ENCODE measurements around the gene DMKN.

DMKN gene

GRCh38 chr19:35460608-35461007, 52.8 kb downstream of the DMKN start:
- no peak for DNase-seq

DNA sequence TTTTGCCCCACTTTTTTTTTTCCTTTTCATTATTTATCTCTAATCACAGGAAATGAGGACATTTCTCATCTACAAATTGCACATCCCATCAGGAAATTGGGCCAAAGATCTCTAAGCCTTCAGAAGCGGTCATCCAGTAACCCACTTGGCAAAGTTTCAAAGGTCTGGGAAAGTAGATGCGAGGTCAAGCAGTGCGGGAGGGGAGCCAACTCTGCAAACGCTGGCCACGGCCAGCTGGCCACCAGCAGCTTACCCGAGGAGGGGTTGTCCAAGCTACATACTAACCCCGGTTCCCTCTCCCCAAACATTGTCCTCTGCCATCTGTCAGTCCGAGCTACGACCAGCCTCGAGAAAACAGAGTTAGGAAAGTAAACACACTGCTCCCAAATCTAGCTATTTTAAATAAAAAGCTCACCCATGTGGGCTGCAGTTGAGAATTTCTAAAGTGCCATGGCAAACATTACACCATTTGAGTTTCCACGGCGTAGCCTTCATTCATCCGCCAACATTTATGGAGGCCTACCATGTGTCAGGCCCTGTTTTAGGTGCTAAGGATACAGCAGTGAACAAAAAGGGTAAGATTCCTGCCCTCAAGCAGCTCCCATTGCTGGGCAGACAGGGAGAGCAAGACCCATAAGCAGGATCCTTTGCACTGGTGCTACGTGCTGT, 53.9 kb downstream of the DMKN start:
- no peak for DNase-seq

DNA sequence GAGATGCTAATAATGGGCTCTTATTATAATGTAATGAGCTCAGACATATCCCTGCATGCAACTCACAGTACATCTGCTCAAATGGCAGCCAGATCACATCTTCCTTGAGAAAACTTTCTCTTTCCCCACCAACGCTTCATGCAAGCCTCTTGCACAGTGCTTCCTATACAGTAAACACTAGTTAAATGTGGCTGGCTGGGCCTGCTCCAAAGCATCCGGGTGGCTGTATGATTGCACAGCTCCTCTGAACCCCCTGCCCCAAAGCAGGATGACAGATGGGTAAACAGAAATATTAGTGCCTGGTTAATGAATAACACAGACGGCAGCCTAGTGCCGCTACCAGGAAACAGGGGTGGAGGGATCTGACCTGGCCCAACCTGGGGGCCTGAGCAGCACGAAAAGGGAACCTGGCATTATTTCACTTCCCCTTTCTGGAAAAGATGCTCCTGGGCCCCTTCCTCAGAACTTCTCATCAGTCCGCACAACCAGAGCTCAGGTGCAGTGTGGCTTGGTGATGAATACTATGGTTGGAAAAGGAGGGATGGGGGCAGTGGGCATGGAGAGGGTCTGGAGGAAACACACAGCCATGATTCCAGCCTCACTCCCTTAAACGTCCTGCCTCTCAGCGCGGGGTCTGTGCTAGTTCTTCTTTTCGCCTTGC, 54.6 kb downstream of the DMKN start:
- DNase-seq, result no peak

DNA sequence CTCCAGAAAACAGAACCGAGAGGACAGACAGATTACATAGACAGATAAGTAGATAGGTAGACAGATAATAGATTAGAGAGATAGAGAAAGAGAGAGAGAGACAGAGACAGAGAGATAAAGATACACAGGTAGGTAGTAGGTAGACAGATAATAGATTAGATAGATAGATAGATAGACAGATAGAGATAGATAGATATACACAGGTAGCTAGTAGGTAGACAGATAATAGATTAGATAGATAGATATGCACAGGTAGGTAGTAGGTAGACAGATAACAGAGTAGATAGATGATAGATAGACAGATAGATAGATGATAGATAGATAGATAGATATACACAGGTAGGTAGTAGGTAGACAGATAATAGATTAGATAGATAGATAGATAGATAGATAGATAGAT, 55.3 kb downstream of the DMKN start:
- DNase-seq, result no peak

DNA sequence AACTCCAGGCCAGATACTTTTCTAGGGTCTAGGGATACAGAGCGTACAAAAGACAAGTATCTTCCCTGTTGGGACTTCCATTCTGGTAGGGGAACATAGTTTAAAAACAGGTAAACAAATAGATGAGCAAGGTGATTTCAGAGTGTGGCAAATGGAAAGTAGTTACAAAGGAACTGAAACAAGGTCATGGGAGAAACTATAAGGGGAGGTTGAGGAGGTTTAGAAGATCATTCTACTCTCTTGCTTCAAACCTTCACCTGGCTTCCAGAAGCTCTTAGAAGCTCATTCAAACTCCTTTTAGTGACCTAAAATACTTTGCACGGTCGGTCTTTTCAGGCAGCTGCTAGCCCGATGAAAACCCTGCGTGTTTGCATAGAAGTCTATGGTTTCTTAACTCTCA, 56.3 kb downstream of the DMKN start:
- DNase-seq, result no peak

DNA sequence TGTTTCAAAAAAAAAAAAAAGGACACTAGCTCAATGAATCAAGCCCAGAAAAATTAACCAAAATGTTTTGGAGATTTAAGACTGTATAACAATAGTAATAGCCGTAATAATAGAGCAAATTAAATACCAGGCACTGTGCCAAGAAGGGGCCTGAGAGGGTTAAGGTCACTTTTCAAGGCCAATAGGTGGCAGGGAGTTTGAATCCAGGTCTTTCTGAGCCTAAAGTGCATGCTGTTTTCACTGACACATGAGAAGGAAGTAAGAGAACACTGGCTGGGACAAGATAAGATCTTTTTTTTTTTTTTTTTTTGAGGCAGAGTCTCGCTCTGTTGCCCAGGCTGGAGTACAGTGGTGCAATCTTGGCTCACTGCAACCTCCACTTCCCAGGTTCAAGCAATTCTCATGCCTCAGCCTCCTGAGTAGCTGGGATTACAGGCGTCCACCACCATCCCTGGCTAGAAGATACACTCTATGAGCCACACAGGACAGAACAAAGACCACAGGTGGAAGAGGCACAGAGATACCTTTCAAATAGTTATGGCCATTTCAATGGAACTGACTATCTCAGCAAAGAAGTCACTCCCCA, 57.7 kb downstream of the DMKN start:
- no peak for DNase-seq

DNA sequence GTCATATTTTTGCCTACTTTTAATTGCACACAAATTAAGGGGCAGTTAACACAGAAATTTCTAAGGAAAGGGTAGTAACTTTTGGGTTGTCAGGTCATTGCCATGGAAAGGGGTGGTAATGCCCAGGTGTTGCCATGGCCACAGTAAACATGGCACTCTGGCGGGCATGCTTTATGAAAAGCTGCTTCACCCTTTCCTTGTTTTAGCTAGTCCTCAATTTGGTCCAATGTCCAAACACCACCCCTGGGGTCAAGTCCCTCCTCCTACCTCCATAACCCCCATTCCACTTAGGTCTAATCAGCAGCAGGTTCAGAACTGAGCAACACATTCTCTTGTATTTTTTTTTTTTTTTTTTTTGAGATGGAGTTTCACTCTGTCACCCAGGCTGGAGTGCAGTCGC, 58.8 kb downstream of the DMKN start:
- DNase-seq, result no peak

DNA sequence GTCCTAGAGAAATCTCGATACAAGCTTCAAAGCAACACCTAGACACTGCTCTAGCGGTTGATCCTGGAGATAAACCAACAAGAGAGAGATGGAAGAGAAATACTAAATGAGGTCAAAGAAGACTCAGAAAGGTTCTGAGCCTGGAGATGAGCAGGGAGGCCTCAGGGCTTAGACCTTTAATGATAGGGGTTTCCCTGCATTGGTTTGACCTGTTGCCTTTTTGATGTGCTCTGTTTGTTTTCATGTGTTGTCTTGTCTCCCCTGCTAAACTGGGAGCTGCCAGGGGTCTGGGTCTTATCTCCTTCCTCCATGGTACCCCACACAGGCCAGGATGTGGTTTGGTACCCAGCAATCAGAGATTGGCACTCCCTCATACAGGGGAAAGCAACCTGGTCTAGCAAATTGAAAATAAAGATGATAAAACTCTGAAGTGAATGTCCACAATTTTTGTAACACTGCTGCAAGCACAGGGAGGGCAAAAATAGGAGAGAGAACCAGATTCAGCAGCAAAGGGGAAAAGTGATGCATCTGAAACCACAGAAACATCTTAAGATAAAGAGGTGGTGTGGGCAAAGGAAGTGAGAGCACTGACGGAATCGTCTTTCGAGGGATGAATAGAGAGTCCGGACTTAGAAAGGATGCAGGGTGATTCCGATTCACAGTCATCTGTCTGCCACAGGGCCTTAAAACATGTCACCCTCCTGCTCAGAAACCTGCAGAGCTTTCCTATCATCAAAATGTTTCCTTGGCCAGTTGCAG, 61.9 kb downstream of the DMKN start:
- DNase-seq, result no peak

DNA sequence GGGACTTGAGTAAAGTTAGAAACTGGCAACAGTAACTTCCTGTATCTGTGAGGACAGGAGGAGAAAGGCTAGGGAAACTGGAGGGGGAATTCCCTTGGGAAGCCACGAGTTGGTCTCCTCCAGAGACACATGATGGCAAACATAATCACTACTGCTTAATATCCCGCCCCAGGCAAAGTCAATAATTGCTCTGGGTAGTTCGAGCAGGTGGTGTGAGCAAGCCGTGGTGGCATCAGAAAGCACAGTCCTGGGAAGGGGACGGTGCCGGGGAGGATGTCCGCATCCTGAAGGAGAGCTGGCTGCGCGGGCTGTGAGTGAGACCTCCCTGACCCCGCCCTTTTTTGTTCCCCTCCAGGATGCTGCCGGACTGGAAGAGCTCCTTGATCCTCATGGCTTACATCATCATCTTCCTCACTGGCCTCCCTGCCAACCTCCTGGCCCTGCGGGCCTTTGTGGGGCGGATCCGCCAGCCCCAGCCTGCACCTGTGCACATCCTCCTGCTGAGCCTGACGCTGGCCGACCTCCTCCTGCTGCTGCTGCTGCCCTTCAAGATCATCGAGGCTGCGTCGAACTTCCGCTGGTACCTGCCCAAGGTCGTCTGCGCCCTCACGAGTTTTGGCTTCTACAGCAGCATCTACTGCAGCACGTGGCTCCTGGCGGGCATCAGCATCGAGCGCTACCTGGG, 63.9 kb downstream of the DMKN start:
- no peak for DNase-seq

GRCh38 chr19:35447606-35448469, 65.6 kb downstream of the DMKN start, which contains the start of gene FFAR2:
FFAR2 (plus strand) TSS chr19:35448257; CDS start chr19:35449715, 1,458 bp downstream.
- DNase-seq, result no peak
